HG03342 (cell line): ENCODE measurements around the gene NRM.
"Not testable (repeated sequence)": the region's sequence is repeated elsewhere in the genome, so short reads cannot be mapped to it uniquely, and the experiment has no call there.

Source experiments
- ATAC-seq: cut with Tn5 transposase; IDR thresholded peaks from one replicate; pipeline ENCODE4 v1.9.1; 2021; ENCODE audit warnings: mild to moderate bottlenecking, moderate library complexity; ENCODE audit not compliant: unreplicated experiment

NRM gene

GRCh38 chr6:30690403-30691207 is at the start of gene NRM:
NRM (minus strand) TSS chr6:30690984; CDS start chr6:30690974, 10 bp downstream.
- no peak for ATAC-seq

- no peak for ATAC-seq
Observed at GRCh38 chr6:30740540-30740870, 49.7 kb upstream of the NRM start.

GRCh38 chr6:30738532-30738931 is 47.7 kb upstream of the NRM start:
- no peak for ATAC-seq

GRCh38 chr6:30735668-30736314 is 45.0 kb upstream of the NRM start:
- ATAC-seq = peak; percentile 41

GRCh38 chr6:30732237-30732943 is 41.6 kb upstream of the NRM start:
- ATAC-seq = no peak

- no peak for ATAC-seq
Observed at GRCh38 chr6:30730601-30731435, 40.0 kb upstream of the NRM start.

- no peak for ATAC-seq
Observed at GRCh38 chr6:30727920-30728553, 37.3 kb upstream of the NRM start.

- no peak for ATAC-seq
Observed at GRCh38 chr6:30726506-30727413, 36.0 kb upstream of the NRM start.

GRCh38 chr6:30725713-30726505 is 35.1 kb upstream of the NRM start:
- ATAC-seq = no peak

GRCh38 chr6:30724906-30725667 is 34.3 kb upstream of the NRM start:
- no peak for ATAC-seq

- not testable (repeated sequence) for ATAC-seq
Observed at GRCh38 chr6:30723843-30724741, 33.3 kb upstream of the NRM start.

- ATAC-seq = not testable (repeated sequence)
Observed at GRCh38 chr6:30723159-30723842, 32.5 kb upstream of the NRM start.

GRCh38 chr6:30722280-30723112 is 31.7 kb upstream of the NRM start:
- no peak for ATAC-seq

GRCh38 chr6:30722025-30722279 is 31.2 kb upstream of the NRM start:
- ATAC-seq = not testable (repeated sequence)

GRCh38 chr6:30721198-30722024 is 30.6 kb upstream of the NRM start:
- ATAC-seq = no peak
